GM18870 (cell line): ENCODE results near the gene RNASE1.
"Not testable (repeated sequence)": the region's sequence is repeated elsewhere in the genome, so short reads cannot be mapped to it uniquely, and the experiment has no call there.

Experiments
- ATAC-seq: cut with Tn5 transposase; IDR thresholded peaks from one replicate; pipeline ENCODE4 v1.9.1; 2021; ENCODE audit warnings: moderate library complexity; ENCODE audit not compliant: unreplicated experiment

The RNASE1 gene

GRCh38 chr14:20802341-20803084 lies at the start of gene RNASE1:
Gene RNASE1 (minus strand): TSS chr14:20802844. CDS start chr14:20802068, 776 bp downstream.
- ATAC-seq = no peak

- ATAC-seq = no peak
Observed at GRCh38 chr14:20848955-20849570, 46.4 kb upstream of the RNASE1 start.

- no peak for ATAC-seq
Observed at GRCh38 chr14:20848316-20848954, 45.8 kb upstream of the RNASE1 start.

GRCh38 chr14:20846560-20846959 lies 43.9 kb upstream of the RNASE1 start:
- no peak for ATAC-seq

- ATAC-seq = no peak
Observed at GRCh38 chr14:20841096-20841495, 38.5 kb upstream of the RNASE1 start.

- no peak for ATAC-seq
Observed at GRCh38 chr14:20837831-20838230, 35.2 kb upstream of the RNASE1 start.

GRCh38 chr14:20836668-20837338 lies 34.2 kb upstream of the RNASE1 start:
- ATAC-seq = no peak

GRCh38 chr14:20834899-20835298 lies 32.3 kb upstream of the RNASE1 start:
- ATAC-seq = no peak

GRCh38 chr14:20830831-20831230 lies 28.2 kb upstream of the RNASE1 start:
- ATAC-seq = no peak

GRCh38 chr14:20828024-20828694 lies 25.5 kb upstream of the RNASE1 start:
- ATAC-seq = not testable (repeated sequence)

GRCh38 chr14:20827326-20827725 lies 24.7 kb upstream of the RNASE1 start:
- ATAC-seq = no peak

- not testable (repeated sequence) for ATAC-seq
Observed at GRCh38 chr14:20826666-20827065, 24.0 kb upstream of the RNASE1 start.

GRCh38 chr14:20823859-20824258 lies 21.2 kb upstream of the RNASE1 start:
- no peak for ATAC-seq

GRCh38 chr14:20821521-20822108 lies 19.0 kb upstream of the RNASE1 start:
- not testable (repeated sequence) for ATAC-seq

- ATAC-seq = no peak
Observed at GRCh38 chr14:20820063-20820904, 17.6 kb upstream of the RNASE1 start.

- ATAC-seq = no peak
Observed at GRCh38 chr14:20818861-20819260, 16.2 kb upstream of the RNASE1 start.

GRCh38 chr14:20815946-20816345 lies 13.3 kb upstream of the RNASE1 start:
- ATAC-seq = not testable (repeated sequence)

GRCh38 chr14:20811986-20812975 lies 9.6 kb upstream of the RNASE1 start:
- ATAC-seq = no peak
